Stimulated activated CD8-positive, alpha-beta memory T cell treated with anti-CD3 and anti-CD28 coated beads, Interleukin-15, amount 100 ng/mL, for 4 hours (primary cell): ENCODE measurements around the gene PRXL2B.
A peak's percentile ranks its signal among the peaks of the same experiment; 100 is the strongest.
"Not testable (repeated sequence)": the region's sequence is repeated elsewhere in the genome, so short reads cannot be mapped to it uniquely, and the experiment has no call there.

Experiments
- DNase-seq, 2 donors: peaks; one replicate each; pipeline ENCODE4 v3.0.0-alpha.2; 2020; ENCODE audit warnings: low read depth in 2 of 2

PRXL2B gene

GRCh38 chr1:2550309-2550861 lies 36.2 kb upstream of the PRXL2B start:
- DNase-seq, result not testable (repeated sequence)

DNA sequence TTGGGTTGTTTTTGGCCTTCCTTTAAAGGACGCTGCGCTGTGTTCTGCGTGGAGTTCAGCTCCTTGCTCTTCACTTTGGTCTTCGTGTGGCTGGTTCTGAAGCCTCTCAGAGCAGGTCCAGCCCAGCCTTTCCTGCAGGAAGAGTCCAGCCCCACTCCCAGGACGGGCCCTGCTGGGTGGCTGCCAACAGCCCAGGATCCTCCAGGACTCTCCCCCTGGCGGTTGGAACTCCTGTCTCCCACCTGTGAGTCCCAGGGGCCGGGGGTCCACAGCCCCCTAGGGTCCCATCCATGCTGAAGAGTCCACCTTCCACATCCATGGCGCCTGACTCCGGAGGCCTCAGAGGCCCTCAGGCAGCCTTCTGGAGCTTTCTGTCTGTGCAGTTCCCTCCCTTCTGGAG lies 35.0 kb upstream of the PRXL2B start:
- not testable (repeated sequence) for DNase-seq

DNA sequence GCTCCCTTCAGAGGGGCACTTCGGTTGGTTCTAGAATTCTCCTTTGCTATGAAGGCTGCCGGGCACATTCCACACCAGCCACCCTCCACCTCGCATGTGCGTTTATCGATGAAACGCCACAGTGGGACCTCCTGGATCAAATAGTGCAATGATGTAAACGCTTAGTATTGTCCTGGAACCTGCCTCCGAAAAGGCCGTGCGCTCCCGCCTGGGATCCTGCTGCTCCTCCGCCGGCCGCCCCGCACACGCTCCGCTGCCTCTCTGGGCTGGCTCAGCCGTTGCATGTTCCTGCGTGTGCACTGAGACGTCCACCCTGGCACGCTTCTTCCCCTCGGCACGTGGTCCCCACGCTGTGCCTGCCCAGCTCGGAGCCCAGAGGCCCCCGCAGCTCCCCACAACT lies 34.4 kb upstream of the PRXL2B start:
- no peak for DNase-seq

DNA sequence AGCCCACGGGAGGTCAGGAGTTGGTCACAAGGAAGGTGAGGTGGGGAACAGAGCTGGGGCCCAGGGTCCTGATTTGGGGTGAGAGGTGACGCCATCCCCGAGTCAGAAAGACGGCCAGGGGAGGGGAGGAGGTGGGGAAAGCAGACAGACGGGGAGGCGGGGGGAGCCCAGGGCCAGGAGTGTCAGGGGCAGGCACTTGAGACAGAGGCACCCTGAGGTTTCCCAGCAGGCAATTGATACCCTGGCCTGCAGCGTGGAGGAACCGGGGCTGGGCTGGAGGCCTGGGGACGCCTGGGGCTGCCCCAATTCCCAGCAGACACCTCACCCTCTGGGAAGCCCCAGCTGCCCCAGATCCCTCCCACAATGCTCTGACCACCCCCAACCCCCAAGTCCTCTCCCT lies 33.5 kb upstream of the PRXL2B start:
- DNase-seq, result not testable (repeated sequence)

DNA sequence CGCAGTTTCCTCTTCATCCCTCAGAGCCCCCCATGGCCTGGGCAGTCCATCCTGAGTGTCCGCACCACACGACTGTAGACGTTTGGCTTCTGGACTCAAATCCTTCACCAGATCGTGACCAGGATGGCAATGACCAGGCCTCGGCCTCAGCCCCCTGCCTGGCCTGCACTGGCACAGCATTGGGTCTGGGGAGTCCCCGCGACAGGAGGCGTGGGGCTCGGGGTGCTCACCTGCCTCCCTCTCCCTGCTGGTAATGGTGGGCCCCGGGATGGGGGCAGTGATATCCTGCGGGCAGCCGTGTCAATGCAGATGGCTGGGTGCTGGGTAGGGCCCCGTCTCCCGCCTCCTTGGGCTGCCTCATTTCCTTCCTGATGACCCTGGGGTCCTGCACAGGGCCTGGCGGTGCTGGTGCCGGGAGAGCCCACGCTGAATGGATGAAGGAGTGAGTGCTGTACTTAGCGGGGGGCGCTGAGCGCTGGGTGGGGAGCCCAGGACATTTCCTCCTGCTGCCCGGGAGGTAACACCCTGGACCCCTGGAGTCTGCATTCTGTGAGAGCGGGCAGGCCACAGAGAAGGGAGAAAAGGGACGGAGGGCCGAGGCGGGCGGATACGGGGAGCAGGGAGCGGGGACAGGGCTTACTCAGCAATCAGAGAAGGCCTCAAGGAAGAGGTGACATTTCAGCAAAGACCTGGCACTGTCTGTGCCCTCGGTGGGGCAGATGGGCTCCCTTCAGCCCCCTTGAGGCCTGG lies 32.5 kb upstream of the PRXL2B start:
- no peak for DNase-seq

DNA sequence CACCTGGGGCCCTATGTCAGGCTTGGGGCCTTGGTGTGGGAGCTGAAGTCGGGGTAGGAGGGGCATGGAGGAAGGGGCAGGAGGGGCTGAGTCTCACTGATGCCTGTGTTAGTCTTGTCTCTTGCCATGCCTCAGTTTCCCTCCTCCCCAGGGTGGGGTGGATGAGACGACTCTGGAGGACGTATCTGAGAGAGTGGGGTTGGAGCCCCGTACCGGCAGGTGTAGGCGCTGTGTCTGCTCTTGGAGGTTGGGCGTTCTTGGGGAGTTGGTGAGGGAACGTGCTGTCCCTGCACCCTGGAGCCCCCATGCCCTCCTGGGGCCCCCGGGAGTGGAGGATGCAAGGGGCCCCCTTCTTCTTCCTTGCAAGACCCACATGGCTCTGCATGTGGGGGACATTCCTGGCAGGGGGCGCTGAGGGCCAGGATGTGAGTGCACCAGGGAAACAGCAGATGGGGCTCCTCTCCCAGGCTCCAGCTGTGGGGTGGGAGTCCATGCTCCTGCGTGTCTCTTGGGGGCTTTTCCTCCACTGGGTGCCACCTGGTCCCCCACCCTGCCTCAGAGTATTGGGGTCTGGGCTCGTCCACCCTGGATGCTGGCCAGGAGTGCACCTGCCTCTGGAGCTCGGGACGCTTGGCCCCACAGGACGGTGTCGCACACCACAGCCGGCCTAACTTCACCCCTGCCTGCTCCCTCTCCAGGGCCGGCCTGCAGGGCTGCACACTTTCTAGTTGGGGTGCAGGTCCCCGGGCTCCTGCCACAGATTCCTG lies 31.8 kb upstream of the PRXL2B start:
- DNase-seq, result no peak

DNA sequence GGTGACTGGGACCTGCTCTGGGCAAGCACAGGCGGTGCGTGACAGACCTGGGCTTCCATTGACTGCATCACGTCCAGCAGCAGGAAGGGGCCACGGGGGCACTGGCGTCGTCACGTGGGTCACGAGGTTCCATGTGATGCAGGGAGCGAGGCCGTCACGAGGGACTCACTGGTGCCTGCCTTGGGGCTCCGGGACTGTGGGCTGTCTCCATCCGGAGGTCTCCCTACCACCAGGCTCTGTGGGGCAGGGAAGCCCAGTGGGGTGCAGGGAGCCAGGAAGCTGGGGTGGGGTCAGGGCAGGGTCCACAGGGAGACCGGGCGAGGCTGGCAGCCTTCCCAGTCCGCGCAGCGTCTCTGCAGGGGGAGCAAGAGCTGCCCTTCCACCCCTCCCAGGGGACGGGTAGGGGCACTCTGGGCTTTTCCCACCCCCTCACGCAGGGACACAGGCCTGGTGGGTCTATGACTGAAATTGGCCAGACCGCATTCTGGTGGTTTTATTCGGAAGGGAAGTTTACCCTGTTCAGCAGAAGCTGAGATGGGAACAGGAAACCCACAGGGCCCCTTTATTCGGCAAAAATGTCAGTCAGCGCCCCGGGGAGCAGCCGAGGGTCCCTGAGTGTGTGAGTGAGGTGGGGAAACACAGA lies 30.8 kb upstream of the PRXL2B start:
- DNase-seq, result peak in 1 of 2 donors; percentile 52

GRCh38 chr1:2556277-2556677 lies 30.3 kb upstream of the PRXL2B start, which contains the start of gene TNFRSF14:
TSS of gene TNFRSF14 (plus strand) at chr1:2556371. CDS start at chr1:2556665, 294 bp downstream.
- peak; percentile 52 to 59 for DNase-seq

GRCh38 chr1:2556678-2557481 lies 29.7 kb upstream of the PRXL2B start:
- DNase-seq, result no peak

DNA sequence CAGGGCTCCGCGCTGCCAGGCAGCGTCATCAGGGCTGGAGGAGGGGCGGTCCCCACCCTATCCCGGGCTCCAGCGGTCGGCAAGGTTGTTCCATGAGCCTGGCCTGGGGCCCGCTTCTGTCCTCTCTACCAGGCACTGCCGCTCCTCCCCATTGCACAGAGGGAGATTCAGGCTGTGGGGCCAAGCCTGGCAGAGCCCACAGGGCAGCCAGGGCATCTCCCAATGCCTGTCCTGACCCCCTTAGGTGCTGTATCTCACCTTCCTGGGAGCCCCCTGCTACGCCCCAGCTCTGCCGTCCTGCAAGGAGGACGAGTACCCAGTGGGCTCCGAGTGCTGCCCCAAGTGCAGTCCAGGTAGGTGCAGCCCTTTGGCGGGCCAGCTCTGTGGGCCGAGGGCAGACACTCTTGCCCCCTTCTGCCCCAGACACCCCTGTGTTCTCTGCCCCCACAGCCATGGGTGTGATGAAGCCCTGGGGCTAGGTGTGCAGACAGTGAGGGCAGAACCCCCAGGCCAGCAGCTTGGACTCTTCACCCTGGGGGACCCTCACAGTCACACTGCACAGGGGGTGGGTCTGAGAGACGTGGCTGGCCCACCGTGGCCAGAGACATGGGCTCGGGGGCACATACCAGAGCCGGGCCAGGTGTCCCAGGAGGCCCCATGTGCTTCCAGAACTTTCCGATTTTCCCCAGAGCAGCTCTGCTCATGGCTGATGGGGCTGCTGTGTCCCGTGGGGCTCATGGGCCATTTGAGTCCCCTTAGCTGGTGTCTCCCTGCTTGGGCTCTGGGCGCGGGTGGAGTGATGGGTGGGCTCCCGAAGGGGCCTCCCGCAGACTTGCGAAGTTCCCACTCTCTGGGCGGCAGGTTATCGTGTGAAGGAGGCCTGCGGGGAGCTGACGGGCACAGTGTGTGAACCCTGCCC lies 28.8 kb upstream of the PRXL2B start:
- no peak for DNase-seq

GRCh38 chr1:2558420-2558819 lies 28.2 kb upstream of the PRXL2B start:
- DNase-seq, result no peak

DNA sequence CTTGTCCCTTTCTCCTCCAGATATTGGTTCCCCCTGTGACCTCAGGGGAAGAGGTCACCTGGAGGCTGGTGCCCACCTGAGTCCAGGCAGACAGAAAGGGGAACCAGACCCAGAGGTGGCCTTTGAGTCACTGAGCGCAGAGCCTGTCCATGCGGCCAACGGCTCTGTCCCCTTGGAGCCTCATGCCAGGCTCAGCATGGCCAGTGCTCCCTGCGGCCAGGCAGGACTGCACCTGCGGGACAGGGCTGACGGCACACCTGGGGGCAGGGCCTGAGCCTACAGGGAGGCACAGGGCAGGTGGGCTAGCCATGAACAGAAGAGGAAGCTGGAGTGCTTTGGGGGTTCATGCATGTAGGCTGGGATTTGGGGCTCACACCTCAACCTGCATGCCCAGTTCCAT lies 27.7 kb upstream of the PRXL2B start:
- no peak for DNase-seq

- no peak for DNase-seq
These were observed 26.9 kb upstream of the PRXL2B start for GRCh38 chr1:2559509-2560298.

DNA sequence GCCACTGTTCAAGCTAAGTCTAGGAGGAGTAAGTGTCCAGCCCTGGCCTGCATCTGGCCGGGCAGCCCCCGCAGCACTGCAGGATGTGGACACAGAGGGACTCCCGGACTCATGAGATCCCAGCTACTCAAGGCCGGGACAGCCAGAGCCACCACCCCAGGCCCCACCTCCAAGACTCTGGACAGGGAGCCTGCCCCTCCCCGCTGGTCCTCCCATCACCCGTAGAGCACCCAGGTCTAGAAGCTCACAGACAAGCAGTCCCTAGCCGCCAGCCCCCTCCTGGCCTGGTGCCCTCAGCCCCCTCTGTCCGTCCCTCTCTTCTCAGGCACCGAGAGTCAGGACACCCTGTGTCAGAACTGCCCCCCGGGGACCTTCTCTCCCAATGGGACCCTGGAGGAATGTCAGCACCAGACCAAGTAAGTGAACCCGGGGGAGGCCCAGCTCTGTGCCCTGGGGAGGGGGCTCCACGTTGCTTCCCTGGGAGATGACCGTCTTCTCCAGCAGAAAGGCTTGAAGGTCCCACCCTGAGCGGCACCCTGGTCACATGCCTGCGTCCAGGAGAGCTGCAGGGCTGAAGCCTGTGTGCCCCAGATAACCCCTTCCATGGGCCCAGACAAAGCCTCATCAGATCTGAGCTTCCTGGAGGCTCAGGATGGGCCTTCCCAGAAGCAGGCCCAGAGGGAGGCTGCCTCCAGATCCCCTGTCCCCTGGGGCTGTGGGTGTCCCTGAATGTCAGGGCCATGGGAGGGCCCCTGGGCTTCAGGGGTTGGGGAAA lies 26.1 kb upstream of the PRXL2B start:
- DNase-seq, result no peak

- no peak for DNase-seq
These were observed 25.1 kb upstream of the PRXL2B start for GRCh38 chr1:2561446-2561845.

DNA sequence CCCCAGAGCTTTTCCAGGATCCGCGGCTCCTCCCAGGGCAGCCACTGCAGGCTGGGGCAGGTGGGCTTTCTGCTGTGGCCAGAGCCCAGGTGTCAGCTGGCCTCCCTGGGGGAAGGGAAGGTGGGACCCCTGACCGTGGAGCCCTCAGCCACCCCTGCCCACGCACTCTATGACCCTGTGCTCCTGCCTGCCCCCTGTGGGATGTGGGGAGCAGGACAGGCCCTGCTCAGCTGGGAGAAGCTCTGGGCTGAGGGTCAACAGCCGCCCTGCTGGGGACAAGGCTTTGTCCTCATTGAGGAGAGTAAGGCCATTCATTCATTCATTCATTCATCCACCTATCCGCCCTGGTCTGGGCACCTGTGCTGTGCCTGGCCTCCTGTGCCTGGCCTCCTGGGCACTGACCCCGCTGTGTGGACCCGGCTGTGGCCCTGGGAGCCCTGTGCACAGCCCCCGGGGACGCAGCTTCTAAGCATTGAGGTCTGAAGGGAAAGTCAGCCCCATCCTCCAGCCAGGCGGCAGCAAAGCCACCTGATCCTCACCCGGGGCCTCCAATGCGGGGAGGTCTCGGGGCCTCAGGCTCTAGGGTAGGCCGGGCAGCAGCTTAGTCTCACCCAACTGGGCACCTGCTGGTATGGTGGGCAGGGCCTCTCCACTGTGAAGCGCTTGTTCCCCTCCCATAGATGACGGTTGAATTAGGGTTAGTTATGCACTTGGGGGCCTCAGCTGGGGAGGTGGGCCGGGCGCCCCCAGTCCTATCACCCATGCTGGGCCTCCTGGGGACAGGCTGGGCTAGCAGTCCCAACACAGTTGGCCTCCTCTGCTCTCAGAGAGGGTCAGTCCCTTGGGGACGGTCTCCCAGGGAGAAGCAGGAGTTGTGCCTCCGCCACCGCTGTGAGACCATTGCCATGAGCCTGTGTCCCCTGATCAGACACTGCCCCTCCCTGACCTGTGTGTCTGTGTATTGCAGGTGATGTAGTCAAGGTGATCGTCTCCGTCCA lies 24.4 kb upstream of the PRXL2B start:
- no peak for DNase-seq

- DNase-seq, result no peak
These were observed 23.4 kb upstream of the PRXL2B start for GRCh38 chr1:2563205-2563604.
